Activated CD8-positive, alpha-beta memory T cell treated with anti-CD3 and anti-CD28 coated beads, Interleukin-2, amount 10 ng/mL, durations not matched to agents 7 days and 5 days (primary cell): ENCODE results near the gene SH2D5. TPM values are rescaled to one million over a fixed set of nuclear protein-coding genes. Genes with fewer than 3 reads are reported as not detected.

Experiments
- ATAC-seq: fragments of 150-1000 bp; cut with Tn5 transposase; one replicate; pipeline ENCODE4 v1.10.0; 2021; ENCODE audit warnings: moderate library complexity
- CTCF ChIA-PET: fragments of 350-600 bp; sonication (Branson Sonifier 250); formaldehyde crosslinking; loops from one replicate; lab custom pipeline; 2021; ENCODE audit warnings: antibody characterized with exemption; lab: Charles Lee
- DNase-seq: peaks from one replicate; pipeline ENCODE4 v3.0.0-alpha.2; 2020
- H3K27ac Mint-ChIP-seq: one replicate; pipeline ENCODE4 v1.8.0; 2021; ENCODE audit warnings: mild to moderate bottlenecking, mixed read lengths
- H3K27me3 Mint-ChIP-seq: one replicate; pipeline ENCODE4 v1.8.0; 2021; ENCODE audit warnings: mixed read lengths
- H3K36me3 Mint-ChIP-seq: one replicate; pipeline ENCODE4 v1.8.0; 2021; ENCODE audit warnings: mild to moderate bottlenecking, mixed read lengths
- H3K4me1 Mint-ChIP-seq: one replicate; pipeline ENCODE4 v1.8.0; 2021; ENCODE audit warnings: mixed read lengths
- H3K4me3 Mint-ChIP-seq: one replicate; pipeline ENCODE4 v1.8.0; 2021; ENCODE audit warnings: mild to moderate bottlenecking, moderate library complexity, mixed read lengths
- H3K9me3 Mint-ChIP-seq: one replicate; pipeline ENCODE4 v1.8.0; 2022; ENCODE audit warnings: low read depth, mixed read lengths
- total RNA-seq, 2 experiments: library from RNA; stranded (reverse); gene quantifications; one replicate each; pipeline ENCODE4 v1.2.3, GENCODE V29; 2021

The SH2D5 gene
- total RNA-seq, 2 experiments from 2014 or later: not detected

DNA sequence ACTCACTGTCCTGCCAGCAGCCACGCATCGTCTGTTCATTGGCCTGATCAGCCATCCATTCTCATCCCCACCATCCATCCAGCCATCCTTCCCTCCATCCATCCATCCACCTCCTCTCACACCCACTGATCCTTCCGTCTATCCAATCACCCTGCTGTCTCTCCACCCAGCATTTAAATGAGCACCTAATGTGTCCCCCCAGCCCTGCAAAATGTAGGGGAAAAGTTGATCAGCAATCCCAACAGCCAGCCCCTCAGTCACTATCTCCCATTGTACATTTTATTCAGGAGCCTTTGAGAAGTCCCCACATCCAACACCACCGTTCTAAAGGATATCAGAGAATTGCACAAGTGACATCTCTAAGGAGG, 60.3 kb downstream of the SH2D5 start:
- Mint-ChIP-seq H3K27me3 (peaks cover 33% of the 10 kb centered on the region), H3K4me1 (no peaks in the 10 kb centered on the region), H3K27ac (no peak overlapping the region), H3K4me3 (no peak overlapping the region), H3K9me3 (peaks cover 3% of the 10 kb centered on the region), H3K36me3 (peaks cover 4% of the 10 kb centered on the region)
- ATAC-seq (no peak), DNase-seq (no peak)
- CTCF ChIA-PET: no interaction called here

GRCh38 chr1:20670936-20671335, 61.6 kb downstream of the SH2D5 start:
- Mint-ChIP-seq H3K9me3 (no peaks in the 10 kb centered on the region), H3K36me3 (no peaks in the 10 kb centered on the region), H3K27ac (no peak overlapping the region), H3K27me3 (peaks cover 23% of the 10 kb centered on the region), H3K4me1 (peaks cover 5% of the 10 kb centered on the region), H3K4me3 (no peak overlapping the region)
- no peak for ATAC-seq
- CTCF ChIA-PET: no interaction called here
- DNase-seq: no peak

Other genes with a start within 250 kb of the SH2D5 start
- under 1 TPM; 0.47 to 0.82 TPM for gene CAMK2N1, start 246.5 kb downstream of the SH2D5 start, total RNA-seq
- 10 to 100 TPM; 14.9 to 19.5 TPM for gene MUL1, start 224.6 kb downstream of the SH2D5 start, total RNA-seq
- gene FAM43B, start 180.1 kb downstream of the SH2D5 start, total RNA-seq: not detected
- not detected for gene CDA, start 143.6 kb downstream of the SH2D5 start, total RNA-seq
- gene PINK1, start 99.2 kb downstream of the SH2D5 start, total RNA-seq: 1 to 10 TPM; 3.7 to 5.3 TPM
- 100 to 1,000 TPM; 137 to 170 TPM for gene DDOST, start 71.3 kb downstream of the SH2D5 start, total RNA-seq
- not detected for gene KIF17, start 14.7 kb downstream of the SH2D5 start, total RNA-seq
- 100 to 1,000 TPM; 295 to 364 TPM for gene HP1BP3, start 54.6 kb upstream of the SH2D5 start, total RNA-seq